Caco-2 (cell line): ENCODE results near the gene CDC42EP2. TPM values are rescaled to one million over a fixed set of nuclear protein-coding genes. Genes with fewer than 3 reads are reported as not detected.
A peak's percentile ranks its signal among the peaks of the same experiment; 100 is the strongest.

ENCODE experiments used
- BruUV-seq: library from RNA; stranded (reverse); fragments of 400-500 nt; replicated peaks from 2 replicates; lab custom pipeline; 2021; lab: Mats Ljungman, UMichigan
- CTCF ChIA-PET: fragments of 300-600 bp; sonication (Branson Sonifier 250); formaldehyde crosslinking; loops from one replicate; lab custom pipeline; 2022; ENCODE audit warnings: antibody characterized with exemption; lab: Charles Lee
- POLR2A ChIA-PET: fragments of 300-600 bp; sonication (Branson Sonifier 250); formaldehyde crosslinking; loops from one replicate; lab custom pipeline; 2022; ENCODE audit warnings: antibody characterized with exemption; lab: Charles Lee
- DNase-seq, 2 experiments: peaks; one replicate each; pipeline versions ENCODE4 v3.0.0 to v3.0.0-alpha.2; 2020 to 2022
- H3K27me3 ChIP-seq: replicated peaks from 2 replicates; pipeline ENCODE4 v1.6.0; 2011; ENCODE audit warnings: low read length; ENCODE audit not compliant: control insufficient read depth, insufficient read depth
- H3K36me3 ChIP-seq: 2 replicates; pipeline ENCODE4 v1.5.1; 2011; ENCODE audit warnings: low read length; ENCODE audit not compliant: control insufficient read depth, insufficient read depth
- H3K4me1 ChIP-seq: fragments of 250-450 bp; sonication (Bioruptor Pico); 2 replicates; pipeline ENCODE4 v1.5.1; 2020; ENCODE audit warnings: mild to moderate bottlenecking
- H3K4me3 ChIP-seq: 2 replicates; pipeline ENCODE4 v1.5.1; 2011; ENCODE audit warnings: low read depth, mild to moderate bottlenecking, control low read depth, low read length
- H3K9me3 ChIP-seq: fragments of 250-450 bp; sonication (Bioruptor Pico); 2 replicates; pipeline ENCODE4 v1.5.1; 2020; ENCODE audit warnings: mild to moderate bottlenecking, moderate library complexity
- H3K27ac Mint-ChIP-seq: one replicate; pipeline ENCODE4 v1.8.0; 2022; ENCODE audit warnings: mixed read lengths; ENCODE audit not compliant: unreplicated experiment
- H3K27me3 Mint-ChIP-seq: one replicate; pipeline ENCODE4 v1.8.0; 2022; ENCODE audit warnings: mixed read lengths; ENCODE audit not compliant: insufficient read depth, unreplicated experiment
- H3K36me3 Mint-ChIP-seq: one replicate; pipeline ENCODE4 v1.8.0; 2022; ENCODE audit warnings: mild to moderate bottlenecking, mixed read lengths; ENCODE audit not compliant: insufficient read depth, unreplicated experiment
- H3K4me1 Mint-ChIP-seq: one replicate; pipeline ENCODE4 v1.8.0; 2022; ENCODE audit warnings: low read depth, mixed read lengths; ENCODE audit not compliant: unreplicated experiment
- H3K4me3 Mint-ChIP-seq: one replicate; pipeline ENCODE4 v1.8.0; 2022; ENCODE audit warnings: mild to moderate bottlenecking, moderate library complexity, mixed read lengths; ENCODE audit not compliant: unreplicated experiment
- H3K9me3 Mint-ChIP-seq: one replicate; pipeline ENCODE4 v1.8.0; 2022; ENCODE audit warnings: mixed read lengths; ENCODE audit not compliant: unreplicated experiment
- intact Hi-C: fragments of 100-400 bp; cut with micrococcal nuclease; formaldehyde crosslinking; loops from one replicate; pipeline ENCODE4 v1.10.0; 2022; ENCODE audit not compliant: unreplicated experiment
- total RNA-seq: library from RNA; stranded (reverse); gene quantifications from 2 replicates; pipeline ENCODE4 v1.2.3, GENCODE V29; 2022
- TF ChIP-seq, protein P1 (sequence below), 2 experiments: fragments of 200-600 bp in 1 of 2; IDR thresholded peaks; 1 replicate in 1 of 2; 2 replicates in 1 of 2; pipeline versions ENCODE4 v1.5.1 to v1.8.0; 2011 to 2022; ENCODE audit warnings: antibody characterized with exemption in 1 of 2, control low read depth in 1 of 2, inconsistent platforms in 1 of 2, low read depth in 1 of 2, low read length in 1 of 2, mild to moderate bottlenecking in 1 of 2, moderate library complexity in 1 of 2; ENCODE audit not compliant: insufficient read depth in 1 of 2, severe bottlenecking in 1 of 2, unreplicated experiment in 1 of 2

The CDC42EP2 gene
- total RNA-seq, 1 experiment from 2014 or later, result 38.0 TPM

DNA sequence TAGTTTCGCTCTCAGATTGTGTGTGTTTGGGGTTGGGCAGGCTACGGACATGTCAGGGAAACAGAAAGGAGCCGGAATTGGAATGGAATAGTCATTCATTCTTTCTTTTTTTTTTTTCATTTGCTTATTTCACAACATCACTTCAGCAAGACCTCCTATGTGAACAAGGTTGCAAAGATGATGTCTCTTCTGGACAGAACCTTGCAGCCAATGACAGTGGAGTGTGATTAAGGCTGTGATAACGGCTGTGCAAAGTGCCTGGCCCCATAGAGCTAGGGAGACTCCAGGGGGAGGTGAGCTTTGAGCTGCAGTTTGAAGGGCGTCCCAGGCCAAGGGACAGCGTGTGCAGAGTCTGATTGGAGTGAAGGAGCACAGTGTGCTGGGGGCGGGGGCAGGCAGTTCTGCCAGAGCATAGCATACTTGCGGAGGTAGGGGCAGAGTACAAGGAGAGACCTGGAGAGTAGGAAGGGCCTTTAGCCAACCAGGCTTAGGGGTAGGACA, 43.2 kb downstream of the CDC42EP2 start:
- Histone ChIP-seq H3K4me1 (peaks cover 28% of the 10 kb centered on the region), H3K4me3 (no peak overlapping the region), H3K9me3 (no peaks in the 10 kb centered on the region), H3K36me3 (peaks cover 1% of the 10 kb centered on the region), H3K27me3 (no peaks in the 10 kb centered on the region)
- TF ChIP-seq, protein P1, sequence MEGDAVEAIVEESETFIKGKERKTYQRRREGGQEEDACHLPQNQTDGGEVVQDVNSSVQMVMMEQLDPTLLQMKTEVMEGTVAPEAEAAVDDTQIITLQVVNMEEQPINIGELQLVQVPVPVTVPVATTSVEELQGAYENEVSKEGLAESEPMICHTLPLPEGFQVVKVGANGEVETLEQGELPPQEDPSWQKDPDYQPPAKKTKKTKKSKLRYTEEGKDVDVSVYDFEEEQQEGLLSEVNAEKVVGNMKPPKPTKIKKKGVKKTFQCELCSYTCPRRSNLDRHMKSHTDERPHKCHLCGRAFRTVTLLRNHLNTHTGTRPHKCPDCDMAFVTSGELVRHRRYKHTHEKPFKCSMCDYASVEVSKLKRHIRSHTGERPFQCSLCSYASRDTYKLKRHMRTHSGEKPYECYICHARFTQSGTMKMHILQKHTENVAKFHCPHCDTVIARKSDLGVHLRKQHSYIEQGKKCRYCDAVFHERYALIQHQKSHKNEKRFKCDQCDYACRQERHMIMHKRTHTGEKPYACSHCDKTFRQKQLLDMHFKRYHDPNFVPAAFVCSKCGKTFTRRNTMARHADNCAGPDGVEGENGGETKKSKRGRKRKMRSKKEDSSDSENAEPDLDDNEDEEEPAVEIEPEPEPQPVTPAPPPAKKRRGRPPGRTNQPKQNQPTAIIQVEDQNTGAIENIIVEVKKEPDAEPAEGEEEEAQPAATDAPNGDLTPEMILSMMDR (IDR thresholded peaks at IDR 0.05; ENCODE audit: insufficient read depth in 1 of 2, low read depth in 1 of 2, low read length in 1 of 2, severe bottlenecking in 1 of 2, unreplicated experiment in 1 of 2), result no peak
- BruUV-seq, result no TSS peak
- H3K36me3 Mint-ChIP-seq, result peaks cover 38% of the 10 kb centered on the region
- peaks cover 39% of the 10 kb centered on the region for H3K4me1 Mint-ChIP-seq
- DNase-seq, result peak; percentile 80 to 90
- H3K27ac Mint-ChIP-seq, result peak overlapping the region; percentile 65
- peak overlapping the region; percentile 31 for H3K4me3 Mint-ChIP-seq
- H3K27me3 Mint-ChIP-seq, result no peaks in the 10 kb centered on the region
- intact Hi-C loops, result loop anchor here (1.0 kb wide), 1 partner anchor 8 kb away; no protein-coding TSS in a partner anchor
- H3K9me3 Mint-ChIP-seq, result no peaks in the 10 kb centered on the region
- ChIA-PET POLR2A (interaction anchor here (0.5 to 1.5 kb wide), 12 partner anchors 10 to 215 kb away, joined by 3 to 9 read pairs (median 4); partner anchors contain the start of genes CAPN1 and FAM89B), CTCF (interaction anchor here (0.6 to 1.9 kb wide), 8 partner anchors 14 to 665 kb away, joined by 3 to 15 read pairs (median 3); partner anchors contain the start of gene DPF2)

GRCh38 chr11:65362320-65362931, 47.8 kb downstream of the CDC42EP2 start:
- POLR2A ChIA-PET, result no interaction called here
- BruUV-seq, result no TSS peak

DNA sequence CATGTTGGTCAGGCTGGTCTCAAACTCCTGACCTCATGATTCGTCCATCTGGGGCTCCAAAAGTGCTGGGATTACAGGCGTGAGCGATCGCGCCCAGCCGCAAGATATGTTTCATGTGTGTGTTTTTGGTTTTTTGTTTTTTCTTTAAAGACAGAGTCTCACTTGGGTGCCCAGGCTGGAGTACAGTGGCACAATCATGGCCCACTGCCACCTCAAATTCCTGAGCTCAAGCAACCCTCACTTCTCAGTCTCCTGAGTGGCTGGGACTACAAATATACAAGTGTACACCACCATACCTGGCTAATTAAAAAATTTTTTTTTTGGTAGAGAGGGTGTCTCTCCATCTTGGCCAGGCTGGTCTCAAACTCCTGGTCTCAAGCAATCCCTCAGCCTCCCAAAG, 48.3 kb downstream of the CDC42EP2 start:
- TF ChIP-seq, protein P1 (IDR thresholded peaks at IDR 0.05; ENCODE audit: insufficient read depth in 1 of 2, low read depth in 1 of 2, low read length in 1 of 2, severe bottlenecking in 1 of 2, unreplicated experiment in 1 of 2), result no peak
- Histone ChIP-seq H3K9me3 (no peaks in the 10 kb centered on the region), H3K4me3 (no peak overlapping the region), H3K27me3 (no peaks in the 10 kb centered on the region), H3K36me3 (no peaks in the 10 kb centered on the region), H3K4me1 (peaks cover 24% of the 10 kb centered on the region)
- DNase-seq, result no peak
- H3K4me3 Mint-ChIP-seq, result no peak overlapping the region
- H3K27ac Mint-ChIP-seq, result no peak overlapping the region
- no peaks in the 10 kb centered on the region for H3K27me3 Mint-ChIP-seq
- ChIA-PET CTCF (interaction anchor here (0.6 to 1.0 kb wide), 2 partner anchors 99 to 147 kb away, joined by 4 to 8 read pairs; no protein-coding TSS in a partner anchor), POLR2A (no interaction called here)
- peaks cover 18% of the 10 kb centered on the region for H3K4me1 Mint-ChIP-seq
- BruUV-seq, result no TSS peak
- no peaks in the 10 kb centered on the region for H3K9me3 Mint-ChIP-seq
- intact Hi-C loops, result no loop called here
- H3K36me3 Mint-ChIP-seq, result peaks cover 14% of the 10 kb centered on the region

More at GRCh38 chr11:65362320-65362931, 47.8 kb downstream of the CDC42EP2 start:
- Mint-ChIP-seq H3K4me3 (no peak overlapping the region), H3K27me3 (no peaks in the 10 kb centered on the region), H3K27ac (no peak overlapping the region), H3K4me1 (peaks cover 24% of the 10 kb centered on the region), H3K36me3 (peaks cover 16% of the 10 kb centered on the region), H3K9me3 (no peaks in the 10 kb centered on the region)
- Histone ChIP-seq H3K36me3 (no peaks in the 10 kb centered on the region), H3K9me3 (no peaks in the 10 kb centered on the region), H3K4me1 (peaks cover 27% of the 10 kb centered on the region), H3K4me3 (no peak overlapping the region), H3K27me3 (no peaks in the 10 kb centered on the region)
- TF ChIP-seq, protein P1 (IDR thresholded peaks at IDR 0.05; ENCODE audit: insufficient read depth in 1 of 2, low read depth in 1 of 2, low read length in 1 of 2, severe bottlenecking in 1 of 2, unreplicated experiment in 1 of 2), result no peak
- intact Hi-C loops, result no loop called here
- CTCF ChIA-PET, result interaction anchor here (0.6 to 1.0 kb wide), 2 partner anchors 25 to 100 kb away, joined by 3 to 4 read pairs; no protein-coding TSS in a partner anchor
- no peak for DNase-seq
